C4-2B (cell line): ENCODE data around the gene CD163L1.
A peak's percentile ranks its signal among the peaks of the same experiment; 100 is the strongest.

Source experiments
- H3K27ac ChIP-seq: fragments of 450-650 bp; 2 replicates; pipeline ENCODE4 v1.5.1; 2017
- CTCF ChIP-seq: fragments of 450-650 bp; conservative IDR thresholded peaks from 2 replicates; pipeline ENCODE4 v1.5.1; 2017; ENCODE audit warnings: mild to moderate bottlenecking
- ZFX ChIP-seq: fragments of 450-650 bp; IDR thresholded peaks from 2 replicates; pipeline ENCODE4 v1.6.1; 2017

CD163L1 gene

GRCh38 chr12:7374423-7375144, 69.4 kb downstream of the CD163L1 start:
- peak; percentile 96 for TF ChIP-seq CTCF
- no peak for TF ChIP-seq ZFX
- no peak overlapping the region for H3K27ac ChIP-seq

GRCh38 chr12:7373226-7373625, 70.7 kb downstream of the CD163L1 start:
- TF ChIP-seq CTCF (no peak), ZFX (no peak)
- no peak overlapping the region for H3K27ac ChIP-seq

GRCh38 chr12:7369274-7369729, 74.7 kb downstream of the CD163L1 start:
- TF ChIP-seq CTCF = no peak
- TF ChIP-seq ZFX = no peak
- peak overlapping the region; percentile 20; the same call in 1 of the 2 replicates for H3K27ac ChIP-seq

GRCh38 chr12:7362734-7363133, 81.2 kb downstream of the CD163L1 start:
- no peak for TF ChIP-seq ZFX
- no peak for TF ChIP-seq CTCF
- no peak overlapping the region for H3K27ac ChIP-seq

- TF ChIP-seq CTCF (no peak), ZFX (no peak)
- no peak overlapping the region for H3K27ac ChIP-seq
Measured at GRCh38 chr12:7361265-7361664, 82.7 kb downstream of the CD163L1 start.

- H3K27ac ChIP-seq = no peak overlapping the region
- TF ChIP-seq CTCF (no peak), ZFX (no peak)
Measured at GRCh38 chr12:7354529-7354928, 89.4 kb downstream of the CD163L1 start.

GRCh38 chr12:7352661-7353060, 91.3 kb downstream of the CD163L1 start:
- TF ChIP-seq ZFX (no peak), CTCF (no peak)
- H3K27ac ChIP-seq = no peak overlapping the region
